ENCODE measurements around the gene CXCL12.

- TF ChIP-seq EP300 (IDR thresholded peaks at IDR 0.05; ENCODE audit: borderline replicate concordance), result no peak
- TF ChIP-seq RAD21 (IDR thresholded peaks at IDR 0.05; ENCODE audit: low read depth), result no peak
- TF ChIP-seq CEBPB (IDR thresholded peaks at IDR 0.05), result no peak
- TF ChIP-seq CREB1 (IDR thresholded peaks at IDR 0.05; ENCODE audit: low read depth), result no peak
- no peak for TF ChIP-seq MAX (IDR thresholded peaks at IDR 0.05)
- no peak for TF ChIP-seq EGR1 (IDR thresholded peaks at IDR 0.05)
- no peak for TF ChIP-seq NFIC (IDR thresholded peaks at IDR 0.05)
- TF ChIP-seq TAF1 (IDR thresholded peaks at IDR 0.05; ENCODE audit: low read depth), result no peak
- no peak for TF ChIP-seq TEAD4 (IDR thresholded peaks at IDR 0.05)
- no peak for TF ChIP-seq ZBTB7A (IDR thresholded peaks at IDR 0.05; ENCODE audit: low read depth)
- no peak for TF ChIP-seq REST (IDR thresholded peaks at IDR 0.05; ENCODE audit: low read depth)
- no peak for TF ChIP-seq YY1 (IDR thresholded peaks at IDR 0.05; ENCODE audit: low read depth)
- TF ChIP-seq USF1 (IDR thresholded peaks at IDR 0.05), result no peak
These were observed at the start of gene CXCL12 for GRCh38 chr10:44385026-44385695.
